GM18520 (cell line): ENCODE measurements around the gene PRMT2.

Experiments
- ATAC-seq: cut with Tn5 transposase; IDR thresholded peaks from one replicate; pipeline ENCODE4 v1.9.1; 2021; ENCODE audit not compliant: unreplicated experiment

PRMT2 gene

GRCh38 chr21:46635324-46636180, at the start of gene PRMT2:
TSS of gene PRMT2 (plus strand) at chr21:46635674. CDS start at chr21:46636952, 1,278 bp downstream.
- ATAC-seq: peak; percentile 82

- ATAC-seq: no peak
Measured at GRCh38 chr21:46594276-46594675, 41.2 kb upstream of the PRMT2 start.

- ATAC-seq: no peak
Measured at GRCh38 chr21:46596201-46596600, 39.3 kb upstream of the PRMT2 start.

GRCh38 chr21:46597031-46597430, 38.4 kb upstream of the PRMT2 start:
- no peak for ATAC-seq

- ATAC-seq: no peak
Measured at GRCh38 chr21:46597896-46598343, 37.6 kb upstream of the PRMT2 start.

GRCh38 chr21:46598581-46599572, 36.6 kb upstream of the PRMT2 start:
- ATAC-seq: no peak

GRCh38 chr21:46600305-46600704, 35.2 kb upstream of the PRMT2 start:
- no peak for ATAC-seq

- no peak for ATAC-seq
Measured at GRCh38 chr21:46600978-46601377, 34.5 kb upstream of the PRMT2 start.

GRCh38 chr21:46603228-46603627, 32.2 kb upstream of the PRMT2 start:
- no peak for ATAC-seq

GRCh38 chr21:46604329-46604974, 31.0 kb upstream of the PRMT2 start:
- no peak for ATAC-seq

- ATAC-seq: no peak
Measured at GRCh38 chr21:46604975-46605766, 30.3 kb upstream of the PRMT2 start, which contains the start of gene S100B. TSS of gene S100B (minus strand) at chr21:46605082. CDS start at chr21:46602415, 2,667 bp downstream.

GRCh38 chr21:46605767-46606426, 29.6 kb upstream of the PRMT2 start:
- no peak for ATAC-seq

GRCh38 chr21:46606427-46606813, 29.1 kb upstream of the PRMT2 start:
- ATAC-seq: no peak

- ATAC-seq: no peak
Measured at GRCh38 chr21:46607636-46608035, 27.8 kb upstream of the PRMT2 start.

GRCh38 chr21:46608672-46609111, 26.8 kb upstream of the PRMT2 start:
- no peak for ATAC-seq

GRCh38 chr21:46610018-46610701, 25.3 kb upstream of the PRMT2 start:
- ATAC-seq: no peak

- ATAC-seq: no peak
Measured at GRCh38 chr21:46613391-46613790, 22.1 kb upstream of the PRMT2 start.

- no peak for ATAC-seq
Measured at GRCh38 chr21:46616050-46616449, 19.4 kb upstream of the PRMT2 start.

GRCh38 chr21:46616656-46617055, 18.8 kb upstream of the PRMT2 start:
- ATAC-seq: no peak
